HUES48 (cell line): ENCODE data around the gene PRUNE1.
A peak's percentile ranks its signal among the peaks of the same experiment; 100 is the strongest.

ENCODE experiments used
- H3K27ac ChIP-seq: one replicate; pipeline ENCODE4 v1.7.0; 2013; ENCODE audit warnings: low read depth, low read length, inconsistent platforms
- H3K27me3 ChIP-seq: 2 replicates; pipeline ENCODE4 v1.6.1; 2013; ENCODE audit warnings: mild to moderate bottlenecking, low read length; ENCODE audit not compliant: control insufficient read depth, insufficient read depth
- H3K36me3 ChIP-seq: 2 replicates; pipeline ENCODE4 v1.6.1; 2013; ENCODE audit warnings: low read length; ENCODE audit not compliant: control insufficient read depth, insufficient read depth
- H3K4me1 ChIP-seq: 2 replicates; pipeline ENCODE4 v1.6.1; 2013; ENCODE audit warnings: mild to moderate bottlenecking, low read length; ENCODE audit not compliant: control insufficient read depth, insufficient read depth
- H3K4me3 ChIP-seq: 2 replicates; pipeline ENCODE4 v1.5.1; 2013; ENCODE audit warnings: mild to moderate bottlenecking, low read depth, low read length
- H3K9ac ChIP-seq: 2 replicates; pipeline ENCODE4 v1.6.1; 2013; ENCODE audit warnings: mild to moderate bottlenecking, low read depth, low read length, moderate library complexity
- H3K9me3 ChIP-seq: 2 replicates; pipeline ENCODE4 v1.6.1; 2013; ENCODE audit warnings: low read length; ENCODE audit not compliant: control insufficient read depth, insufficient read depth

PRUNE1 gene

DNA sequence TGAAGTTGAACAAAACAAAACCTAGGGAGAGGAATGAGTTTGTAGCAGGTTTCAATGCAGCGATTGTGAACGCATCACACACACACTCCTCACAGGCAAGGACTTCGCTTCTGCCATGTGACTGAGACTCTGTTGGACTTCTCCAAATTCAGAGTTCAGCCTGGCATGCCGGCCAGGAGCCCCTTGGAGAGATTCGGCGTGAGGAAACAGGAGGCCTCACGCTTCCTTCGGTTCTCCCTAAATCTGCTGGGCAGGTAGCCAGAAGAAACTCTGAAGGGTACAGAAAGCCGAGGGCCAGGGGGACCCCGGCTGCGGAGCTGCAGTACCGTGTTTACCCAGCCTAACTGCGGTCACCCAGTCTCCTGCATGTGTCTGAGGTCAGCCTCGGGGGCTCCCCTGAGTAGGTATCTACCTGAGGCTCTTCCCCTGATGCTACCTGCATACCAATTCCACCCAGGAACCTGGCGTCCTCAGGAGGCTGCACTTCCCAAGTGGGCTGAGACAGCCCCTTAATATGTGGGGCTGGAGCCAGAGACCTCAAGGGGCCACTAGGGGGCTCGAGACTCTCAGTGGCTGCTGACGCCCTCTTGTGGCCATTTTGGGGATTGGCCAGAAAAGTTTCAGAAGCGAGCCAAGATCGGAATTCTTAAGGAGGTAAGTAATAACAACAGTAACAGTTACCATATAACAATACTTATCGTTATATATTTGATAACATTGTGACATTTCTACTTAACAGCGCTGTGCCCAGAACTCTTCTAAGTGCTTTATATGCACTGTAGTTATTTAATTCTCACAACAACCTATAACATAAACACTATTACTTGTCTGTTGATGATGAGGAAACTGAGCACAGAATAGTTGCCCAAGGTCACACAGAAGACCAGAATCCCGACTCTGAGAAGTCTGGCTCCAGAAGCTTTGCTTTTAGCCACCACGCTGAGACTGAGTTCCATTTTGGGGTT lies 28.9 kb upstream of the PRUNE1 start:
- H3K9me3 ChIP-seq: no peaks in the 10 kb centered on the region
- H3K36me3 ChIP-seq: no peaks in the 10 kb centered on the region
- H3K27ac ChIP-seq: no peak overlapping the region
- H3K27me3 ChIP-seq: no peaks in the 10 kb centered on the region
- no peak overlapping the region for H3K9ac ChIP-seq
- H3K4me1 ChIP-seq: peaks cover 49% of the 10 kb centered on the region
- no peak overlapping the region for H3K4me3 ChIP-seq

GRCh38 chr1:150981177-150981804 lies 27.0 kb upstream of the PRUNE1 start:
- H3K27me3 ChIP-seq: no peaks in the 10 kb centered on the region
- H3K4me1 ChIP-seq: peaks cover 44% of the 10 kb centered on the region
- H3K27ac ChIP-seq: peak overlapping the region; percentile 81
- H3K4me3 ChIP-seq: peak overlapping the region; percentile 33; the same call in 1 of the 2 replicates
- H3K9ac ChIP-seq: peak overlapping the region; percentile 35
- H3K36me3 ChIP-seq: no peaks in the 10 kb centered on the region
- H3K9me3 ChIP-seq: no peaks in the 10 kb centered on the region

- Histone ChIP-seq H3K9ac (peak within 1 kb of the TSS; percentile 35), H3K27me3 (no peaks in the 10 kb centered on the region), H3K9me3 (no peaks in the 10 kb centered on the region), H3K27ac (peak within 1 kb of the TSS; percentile 81), H3K36me3 (no peaks in the 10 kb centered on the region), H3K4me1 (peaks cover 36% of the 10 kb centered on the region), H3K4me3 (peak within 1 kb of the TSS; percentile 33)
Observed at GRCh38 chr1:150981805-150982712, 26.2 kb upstream of the PRUNE1 start, which contains the start of gene ANXA9. Gene ANXA9 (plus strand): TSS chr1:150982292. CDS start chr1:150983106, 814 bp downstream.

DNA sequence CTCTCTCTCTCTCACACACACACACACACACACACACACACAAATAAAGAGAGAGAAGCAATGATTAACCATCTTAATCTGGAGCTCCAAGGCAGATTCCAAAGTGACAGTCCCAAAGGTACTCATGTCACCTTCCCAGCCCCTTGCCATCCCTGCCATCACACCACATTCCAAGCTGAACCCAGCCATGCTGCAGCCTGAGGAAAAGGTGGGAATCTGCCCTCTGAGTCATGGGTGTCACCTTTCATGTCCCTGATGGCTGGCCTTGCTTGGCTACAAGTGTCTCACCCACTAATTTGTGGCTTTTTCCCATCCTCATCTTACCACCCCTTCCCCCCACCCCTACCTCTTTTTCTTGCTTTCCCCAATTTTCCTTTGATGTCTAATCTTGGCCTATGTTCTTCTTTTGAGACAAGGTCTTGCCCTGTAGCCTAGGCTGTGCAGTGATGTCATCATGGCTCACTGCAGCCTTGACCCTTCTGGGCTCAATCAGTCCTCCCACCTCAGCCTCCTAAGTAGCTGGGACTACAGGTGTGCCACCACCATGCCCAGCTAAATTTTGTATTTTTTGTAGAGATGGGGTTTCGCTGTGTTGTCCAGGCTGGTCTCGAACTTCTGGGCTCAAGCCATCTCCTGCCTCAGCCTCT lies 22.9 kb upstream of the PRUNE1 start:
- H3K27ac ChIP-seq: no peak overlapping the region
- no peak overlapping the region for H3K4me3 ChIP-seq
- no peaks in the 10 kb centered on the region for H3K36me3 ChIP-seq
- no peaks in the 10 kb centered on the region for H3K9me3 ChIP-seq
- H3K27me3 ChIP-seq: no peaks in the 10 kb centered on the region
- H3K4me1 ChIP-seq: peaks cover 21% of the 10 kb centered on the region
- H3K9ac ChIP-seq: no peak overlapping the region

DNA sequence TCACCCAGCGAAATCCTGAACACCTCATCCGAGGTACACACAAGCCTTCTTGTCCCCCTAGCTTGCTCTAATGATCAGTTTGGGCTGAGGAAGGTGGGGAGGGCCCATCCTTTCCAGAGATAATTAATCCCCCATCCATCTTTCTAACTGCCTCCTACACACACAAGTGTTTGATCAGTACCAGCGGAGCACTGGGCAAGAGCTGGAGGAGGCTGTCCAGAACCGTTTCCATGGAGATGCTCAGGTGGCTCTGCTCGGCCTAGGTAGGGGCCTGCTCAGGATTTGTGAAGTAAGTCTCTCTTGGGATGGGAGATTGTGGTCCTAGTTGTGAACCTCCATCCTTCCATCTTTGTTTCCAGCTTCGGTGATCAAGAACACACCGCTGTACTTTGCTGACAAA lies 20.3 kb upstream of the PRUNE1 start:
- Histone ChIP-seq H3K27ac (no peak overlapping the region), H3K9ac (no peak overlapping the region), H3K4me3 (no peak overlapping the region), H3K36me3 (no peaks in the 10 kb centered on the region), H3K9me3 (no peaks in the 10 kb centered on the region), H3K27me3 (no peaks in the 10 kb centered on the region), H3K4me1 (no peaks in the 10 kb centered on the region)

DNA sequence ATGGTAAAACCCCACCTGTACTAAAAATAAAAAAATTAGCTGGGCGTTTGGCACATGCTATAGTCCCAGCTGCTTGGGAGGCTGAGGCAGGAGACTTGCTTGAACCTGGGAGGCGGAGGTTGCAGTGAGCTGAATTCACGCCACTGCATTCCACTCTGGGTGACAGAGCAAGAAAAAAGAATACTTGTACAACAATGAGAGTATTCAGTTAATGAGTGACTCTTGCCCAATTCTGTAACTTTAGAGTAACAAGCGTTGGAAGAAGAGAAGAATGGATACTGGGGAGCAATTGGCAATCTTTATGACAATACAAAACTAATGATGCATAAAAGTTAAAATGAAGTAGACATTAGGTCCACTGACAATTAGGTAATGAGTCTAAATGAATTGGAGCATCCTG lies 15.6 kb upstream of the PRUNE1 start:
- peaks cover 9% of the 10 kb centered on the region for H3K36me3 ChIP-seq
- no peaks in the 10 kb centered on the region for H3K9me3 ChIP-seq
- H3K27me3 ChIP-seq: no peaks in the 10 kb centered on the region
- no peak overlapping the region for H3K27ac ChIP-seq
- H3K4me1 ChIP-seq: peaks cover 3% of the 10 kb centered on the region; the same call in 1 of the 2 replicates
- H3K4me3 ChIP-seq: no peak overlapping the region
- no peak overlapping the region for H3K9ac ChIP-seq

- Histone ChIP-seq H3K9ac (no peak overlapping the region), H3K4me1 (peaks cover 3% of the 10 kb centered on the region; the same call in 1 of the 2 replicates), H3K36me3 (peaks cover 18% of the 10 kb centered on the region), H3K27me3 (no peaks in the 10 kb centered on the region), H3K9me3 (no peaks in the 10 kb centered on the region), H3K27ac (no peak overlapping the region), H3K4me3 (no peak overlapping the region)
Observed at GRCh38 chr1:150994248-150994647, 14.0 kb upstream of the PRUNE1 start.

DNA sequence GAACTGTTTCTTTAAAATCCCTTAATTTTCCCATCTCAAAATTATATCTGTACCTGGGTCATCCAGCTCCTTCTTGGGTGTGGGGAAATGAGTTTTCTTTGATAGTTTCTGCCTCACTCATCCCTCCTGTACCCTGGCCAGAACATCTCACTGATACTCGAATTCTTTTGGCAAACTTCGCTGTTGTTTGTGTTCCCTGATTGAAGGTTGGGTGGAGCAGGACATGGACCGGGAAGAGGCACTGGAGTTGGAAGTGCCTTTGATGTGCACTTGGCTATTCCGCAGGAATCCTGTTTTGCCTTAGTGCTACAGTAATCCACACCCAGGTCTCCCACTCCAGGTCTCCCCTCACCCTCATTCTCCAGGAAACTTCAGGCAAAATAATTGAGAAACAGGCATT lies 12.8 kb upstream of the PRUNE1 start:
- no peak overlapping the region for H3K4me3 ChIP-seq
- peaks cover 3% of the 10 kb centered on the region; the same call in 1 of the 2 replicates for H3K4me1 ChIP-seq
- H3K9ac ChIP-seq: no peak overlapping the region
- no peaks in the 10 kb centered on the region for H3K9me3 ChIP-seq
- H3K27me3 ChIP-seq: no peaks in the 10 kb centered on the region
- peaks cover 19% of the 10 kb centered on the region for H3K36me3 ChIP-seq
- no peak overlapping the region for H3K27ac ChIP-seq

- H3K27ac ChIP-seq: no peak overlapping the region
- H3K36me3 ChIP-seq: peaks cover 19% of the 10 kb centered on the region
- H3K9me3 ChIP-seq: no peaks in the 10 kb centered on the region
- H3K9ac ChIP-seq: no peak overlapping the region
- no peak overlapping the region for H3K4me3 ChIP-seq
- no peaks in the 10 kb centered on the region for H3K27me3 ChIP-seq
- H3K4me1 ChIP-seq: peaks cover 3% of the 10 kb centered on the region; the same call in 1 of the 2 replicates
Observed at GRCh38 chr1:150995896-150996295, 12.4 kb upstream of the PRUNE1 start.
